Adrenal gland (tissue), 12 donors: ENCODE measurements around the gene SLC13A4. TPM values are rescaled to one million over a fixed set of nuclear protein-coding genes. Genes with fewer than 3 reads are reported as not detected.

Experiments
- DNase-seq, 7 donors: peaks; one replicate each; pipeline ENCODE4 v3.0.0-alpha.2; 2019 to 2020
- H3K27ac ChIP-seq, 5 donors: fragments of 200-600 bp; sonication (generic) in 4 of 5; 1 replicate in 3 of 5; 2 replicates in 2 of 5; pipeline versions ENCODE4 v1.5.1 to v1.8.0; 2016 to 2020; ENCODE audit warnings: mild to moderate bottlenecking in 1 of 5
- H3K27me3 ChIP-seq: fragments of 200-600 bp; 2 replicates; pipeline ENCODE4 v1.8.0; 2021
- H3K36me3 ChIP-seq, 2 donors: fragments of 200-600 bp; replicated peaks in 1 of 2; 1 replicate in 1 of 2; 2 replicates in 1 of 2; pipeline versions ENCODE4 v1.5.1 to v1.8.0; 2018 to 2022
- H3K4me1 ChIP-seq, 2 donors: fragments of 200-600 bp; replicated peaks in 1 of 2; 1 replicate in 1 of 2; 2 replicates in 1 of 2; pipeline versions ENCODE4 v1.5.1 to v1.8.0; 2018 to 2021
- H3K4me3 ChIP-seq, 4 donors: fragments of 200-600 bp; sonication (generic) in 3 of 4; one replicate each; pipeline ENCODE4 v1.5.1; 2016 to 2018
- H3K9me3 ChIP-seq, 3 donors: fragments of 200-600 bp; sonication (generic) in 1 of 3; replicated peaks in 1 of 3; 1 replicate in 2 of 3; 2 replicates in 1 of 3; pipeline versions ENCODE4 v1.5.1 to v1.8.0; 2016 to 2021
- POLR2A ChIP-seq, 2 donors: fragments of 450-650 bp; IDR thresholded peaks; one replicate each; pipeline ENCODE4 v1.6.1; 2017; ENCODE audit warnings: antibody characterized with exemption in 2 of 2, mild to moderate bottlenecking in 2 of 2, moderate library complexity in 1 of 2
- WGBS, 4 donors: extraction: QIAGEN DNeasy Blood & Tissue Kit in 2 of 4; methylation state at CpG; one replicate each; pipeline versions ENCODE4 v1.1.5 to v1.1.7; 2013 to 2017; 5-methylcytosine and 5-hydroxymethylcytosine counted together
- intact Hi-C, 2 donors: fragments of 100-400 bp; cut with DNase I; formaldehyde crosslinking; loops; one replicate each; pipeline versions ENCODE4 v1.14.1 to v1.15.0; 2022 to 2023
- polyA plus RNA-seq, 3 donors: library from polyadenylated mRNA; stranded (reverse); fragments of 200-250 nt in 2 of 3; fragments of 350-450 nt in 1 of 3; fragmentation: Illumina TruSeq in 1 of 3; extraction: RNeasy Lipid Tissue Mini Kit (QIAGEN cat#74804) in 1 of 3; gene quantifications; one replicate each; pipeline ENCODE4 v1.2.3, GENCODE V29; 2013 to 2014
- small RNA-seq, 2 donors: library from RNA; depleted of rRNA; stranded (forward); fragments of <200 nt; gene quantifications; one replicate each; pipeline ENCODE3, GENCODE V24; 2016
- total RNA-seq, 9 donors: library from RNA; depleted of rRNA in 4 of 9; stranded (reverse); fragments of >200 nt in 4 of 9; fragments of 120-200 nt in 1 of 9; fragmentation: NEBNext Ultra II Directional in 1 of 9; extraction: Animal tissue kit (Norgen Biotek cat#: 25700) in 1 of 9; gene quantifications; one replicate each; pipeline versions ENCODE4 v1.1.0 to v1.2.4, GENCODE V29; 2013 to 2023
- TF ChIP-seq, protein P1 (sequence below), 6 experiments: fragments of 450-650 bp in 4 of 6; fragments of 200-600 bp in 2 of 6; sonication (generic) in 1 of 6; IDR thresholded peaks; 1 replicate in 5 of 6; 2 replicates in 1 of 6; pipeline versions ENCODE4 v1.5.1 to v1.8.0; 2016 to 2021; ENCODE audit warnings: antibody characterized with exemption in 6 of 6, mild to moderate bottlenecking in 2 of 6, moderate library complexity in 1 of 6
- donor health status: healthy with polysubstance abuse.
- donor health status: Bipolar disorder and iron deficiency.
- donor health status: DM: yes; HTN: yes; CAD: no.
- donor health status: DM: no; HTN: no; CAD: no.
- donor health status: DM: no; HTN: no; CAD: no.
- donor health status: DM: yes; HTN: yes; CAD: no.

Gene SLC13A4
- total and polyA plus RNA-seq, 12 donors: 0.14 to 0.97 (median 0.24) TPM; not detected in 6

DNA sequence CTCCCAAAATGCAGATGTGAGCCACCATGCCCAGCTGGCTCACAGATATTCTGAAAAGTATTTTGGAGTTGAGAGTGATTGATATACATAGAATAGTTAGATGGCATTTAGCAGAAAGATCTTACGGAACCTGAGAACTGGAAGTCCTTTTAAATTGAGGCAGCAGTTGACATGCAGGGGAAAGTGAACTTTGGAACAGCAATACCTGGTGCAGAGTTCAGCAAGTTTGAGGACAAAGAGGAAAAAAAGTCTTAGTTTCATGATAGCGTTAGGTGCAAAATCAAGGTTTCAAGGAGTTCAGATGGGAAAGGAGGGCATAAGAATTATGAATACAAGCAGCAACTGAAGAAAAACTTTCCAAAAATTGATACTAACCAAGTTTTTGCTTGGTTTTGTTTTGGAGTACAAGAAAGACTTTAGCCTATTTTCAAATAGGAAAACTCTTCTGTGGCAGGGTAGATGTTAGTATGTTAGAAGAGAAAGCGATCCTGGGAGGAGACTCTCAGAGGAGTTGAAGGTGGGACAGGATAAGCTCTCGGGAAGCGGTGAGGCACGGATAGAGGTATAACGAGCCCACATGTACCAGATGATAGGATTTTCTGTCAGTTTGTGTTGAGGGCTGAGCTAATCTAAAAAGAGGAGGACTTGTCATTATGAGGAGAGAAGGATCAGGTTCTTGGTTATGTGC, 93.7 kb downstream of the SLC13A4 start:
- no peak for DNase-seq
- no peak overlapping the region for H3K4me3 ChIP-seq
- no peaks in the 10 kb centered on the region for H3K27me3 ChIP-seq
- no peaks in the 10 kb centered on the region for H3K9me3 ChIP-seq
- H3K36me3 ChIP-seq: peaks cover 0 to 27% of the 10 kb centered on the region in 2 donors
- intact Hi-C loops: no loop called here
- TF ChIP-seq POLR2A (IDR thresholded peaks at IDR 0.05): no peak
- TF ChIP-seq, protein P1, sequence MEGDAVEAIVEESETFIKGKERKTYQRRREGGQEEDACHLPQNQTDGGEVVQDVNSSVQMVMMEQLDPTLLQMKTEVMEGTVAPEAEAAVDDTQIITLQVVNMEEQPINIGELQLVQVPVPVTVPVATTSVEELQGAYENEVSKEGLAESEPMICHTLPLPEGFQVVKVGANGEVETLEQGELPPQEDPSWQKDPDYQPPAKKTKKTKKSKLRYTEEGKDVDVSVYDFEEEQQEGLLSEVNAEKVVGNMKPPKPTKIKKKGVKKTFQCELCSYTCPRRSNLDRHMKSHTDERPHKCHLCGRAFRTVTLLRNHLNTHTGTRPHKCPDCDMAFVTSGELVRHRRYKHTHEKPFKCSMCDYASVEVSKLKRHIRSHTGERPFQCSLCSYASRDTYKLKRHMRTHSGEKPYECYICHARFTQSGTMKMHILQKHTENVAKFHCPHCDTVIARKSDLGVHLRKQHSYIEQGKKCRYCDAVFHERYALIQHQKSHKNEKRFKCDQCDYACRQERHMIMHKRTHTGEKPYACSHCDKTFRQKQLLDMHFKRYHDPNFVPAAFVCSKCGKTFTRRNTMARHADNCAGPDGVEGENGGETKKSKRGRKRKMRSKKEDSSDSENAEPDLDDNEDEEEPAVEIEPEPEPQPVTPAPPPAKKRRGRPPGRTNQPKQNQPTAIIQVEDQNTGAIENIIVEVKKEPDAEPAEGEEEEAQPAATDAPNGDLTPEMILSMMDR (IDR thresholded peaks at IDR 0.05): no peak
- H3K4me1 ChIP-seq: no peaks in the 10 kb centered on the region
- H3K27ac ChIP-seq: no peak overlapping the region
- 94 to 98% (median 96%) methylated on average over 7 of the region's 7 CpGs for WGBS, 4 donors

Small RNA genes within 50 kb of the gene (small RNA-seq; reads per million reads assigned to genes)
- gene RNU6-1154P: 0 reads per million in 2 donors

Other genes starting within 250 kb of the SLC13A4 start
- 10 to 100 TPM; 11.8 to 28.1 (median 19.3) TPM for gene CNOT4, start 218.1 kb downstream of the SLC13A4 start, total RNA-seq
- gene CNOT4, start 218.1 kb downstream of the SLC13A4 start, polyA plus RNA-seq: 10 to 100 TPM in 2 of 3 donors, 1 to 10 TPM in 1; 8.7 to 26.1 (median 13.1) TPM
- 10 to 100 TPM; 22.3 to 48.1 (median 35.9) TPM for gene NUP205, start 170.3 kb downstream of the SLC13A4 start, total RNA-seq
- gene NUP205, start 170.3 kb downstream of the SLC13A4 start, polyA plus RNA-seq: 10 to 100 TPM; 29.4 to 44.0 (median 33.2) TPM
- gene STMP1, start 65.7 kb downstream of the SLC13A4 start, total RNA-seq: 10 to 100 TPM; 20.8 to 48.6 (median 34.7) TPM
- gene STMP1, start 65.7 kb downstream of the SLC13A4 start, polyA plus RNA-seq: 10 to 100 TPM; 23.3 to 52.4 (median 25.9) TPM
- 10 to 100 TPM in 3 of 9 donors, 1 to 10 TPM in 5, under 1 TPM in 1; 0.17 to 20.4 (median 6.0) TPM for gene FAM180A, start 20.6 kb upstream of the SLC13A4 start, total RNA-seq
- gene FAM180A, start 20.6 kb upstream of the SLC13A4 start, polyA plus RNA-seq: 1 to 10 TPM; 1.4 to 3.8 (median 1.6) TPM
- gene MTPN, start 249.2 kb upstream of the SLC13A4 start, total RNA-seq: 100 to 1,000 TPM in 2 of 9 donors, 10 to 100 TPM in 7; 53.8 to 116 (median 90.5) TPM
- 10 to 100 TPM; 16.7 to 90.6 (median 29.7) TPM for gene MTPN, start 249.2 kb upstream of the SLC13A4 start, polyA plus RNA-seq